BE2C (cell line): ENCODE data around the gene TNN.
A peak's percentile ranks its signal among the peaks of the same experiment; 100 is the strongest.

ENCODE experiments used
- DNase-seq: peaks from one replicate; pipeline ENCODE4 v3.0.0-alpha.2; 2020
- H3K27me3 ChIP-seq: fragments of 250-450 bp; sonication (Bioruptor Pico); 2 replicates; pipeline ENCODE4 v1.5.1; 2020; ENCODE audit warnings: mild to moderate bottlenecking
- H3K36me3 ChIP-seq: fragments of 250-450 bp; sonication (Bioruptor Pico); 2 replicates; pipeline ENCODE4 v1.5.1; 2020; ENCODE audit warnings: mild to moderate bottlenecking
- H3K4me1 ChIP-seq: fragments of 250-450 bp; sonication (Bioruptor Pico); 2 replicates; pipeline ENCODE4 v1.5.1; 2020
- H3K4me3 ChIP-seq: 2 replicates; pipeline ENCODE4 v1.5.1; 2011; ENCODE audit warnings: low read depth, low read length
- H3K9me3 ChIP-seq: fragments of 250-450 bp; sonication (Bioruptor Pico); 2 replicates; pipeline ENCODE4 v1.5.1; 2020
- CTCF ChIP-seq: IDR thresholded peaks from 2 replicates; pipeline ENCODE4 v1.5.1; 2012; ENCODE audit warnings: mild to moderate bottlenecking, low read depth, low read length

Gene TNN

DNA sequence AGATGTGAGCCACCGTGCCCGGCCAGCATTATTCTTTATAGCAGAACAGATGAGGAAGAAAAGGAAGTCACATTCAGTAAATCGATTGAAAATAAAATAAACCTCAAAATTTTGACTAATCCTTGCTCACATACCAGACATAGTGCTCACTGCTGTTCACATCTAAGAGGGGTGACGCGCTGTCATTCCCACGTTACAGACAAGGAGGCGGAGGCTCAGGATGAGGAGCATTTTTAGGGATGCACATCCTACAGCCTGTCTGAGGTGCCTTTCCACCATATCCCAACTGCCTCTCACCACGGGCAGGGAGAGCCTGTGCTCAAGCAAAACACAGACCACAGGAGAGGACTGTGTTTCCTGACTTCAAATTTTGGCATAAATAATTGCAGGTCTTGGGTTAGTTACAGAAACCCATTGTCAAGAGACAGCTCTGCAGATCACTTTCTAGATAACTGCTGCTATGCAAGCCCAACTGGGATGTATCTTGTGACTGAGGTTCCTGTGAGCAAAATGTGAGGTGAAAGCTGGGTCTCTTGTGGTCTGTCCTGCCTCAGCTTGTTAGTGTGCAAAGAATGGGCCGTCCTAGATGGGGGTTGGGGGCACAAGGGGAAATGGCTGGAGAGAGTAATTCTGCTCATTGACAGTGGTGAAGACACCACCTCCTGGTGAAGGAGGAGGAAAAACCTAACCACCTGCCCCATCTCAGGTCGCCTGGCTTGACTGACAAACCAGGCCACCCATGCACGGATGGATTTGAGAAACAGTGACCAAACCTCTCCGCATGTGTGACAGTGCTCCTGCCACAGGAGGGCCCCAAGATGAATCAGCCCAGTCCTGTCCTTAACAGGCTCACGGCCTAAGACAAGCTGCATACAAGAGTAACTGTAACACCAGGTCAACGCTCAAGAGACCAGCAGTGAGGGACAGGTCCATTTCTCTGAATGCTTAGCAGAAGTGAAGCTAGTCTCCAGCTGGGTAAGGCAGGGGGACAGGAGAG is 8.2 kb downstream of the TNN start:
- Histone ChIP-seq H3K4me1 (peaks cover 3% of the 10 kb centered on the region; the same call in 1 of the 2 replicates), H3K9me3 (no peaks in the 10 kb centered on the region), H3K27me3 (no peaks in the 10 kb centered on the region), H3K4me3 (no peak overlapping the region), H3K36me3 (no peaks in the 10 kb centered on the region)
- no peak for TF ChIP-seq CTCF
- peak; percentile 27 for DNase-seq

DNA sequence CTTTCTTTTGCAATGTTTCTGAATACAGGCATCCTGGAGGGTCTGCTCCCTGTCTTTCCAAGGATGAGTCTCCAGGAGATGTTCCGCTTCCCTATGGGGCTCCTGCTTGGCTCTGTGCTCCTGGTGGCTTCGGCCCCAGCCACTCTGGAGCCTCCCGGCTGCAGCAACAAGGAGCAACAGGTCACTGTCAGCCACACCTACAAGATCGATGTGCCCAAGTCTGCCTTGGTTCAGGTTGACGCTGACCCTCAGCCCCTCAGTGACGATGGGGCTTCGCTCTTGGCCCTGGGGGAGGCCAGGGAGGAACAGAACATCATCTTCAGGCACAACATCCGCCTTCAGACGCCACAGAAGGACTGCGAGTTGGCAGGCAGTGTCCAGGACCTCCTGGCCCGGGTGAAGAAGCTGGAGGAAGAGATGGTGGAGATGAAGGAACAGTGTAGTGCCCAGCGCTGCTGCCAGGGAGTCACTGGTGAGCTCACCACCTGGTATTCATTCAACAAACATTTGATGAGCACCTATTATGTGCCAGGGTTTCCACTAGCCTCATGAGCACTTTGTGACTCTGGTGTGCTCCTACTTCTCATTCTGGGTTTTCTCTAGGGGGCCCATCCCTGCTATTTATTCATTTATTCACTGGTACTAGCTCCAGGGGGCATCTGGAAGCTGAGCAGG is 9.9 kb downstream of the TNN start:
- H3K27me3 ChIP-seq: no peaks in the 10 kb centered on the region
- H3K4me3 ChIP-seq: no peak overlapping the region
- no peak for DNase-seq
- H3K4me1 ChIP-seq: no peaks in the 10 kb centered on the region; the same call in 1 of the 2 replicates
- no peaks in the 10 kb centered on the region for H3K9me3 ChIP-seq
- TF ChIP-seq CTCF: no peak
- H3K36me3 ChIP-seq: no peaks in the 10 kb centered on the region

GRCh38 chr1:175078629-175079028 is 11.0 kb downstream of the TNN start:
- Histone ChIP-seq H3K4me3 (no peak overlapping the region), H3K9me3 (no peaks in the 10 kb centered on the region), H3K27me3 (no peaks in the 10 kb centered on the region), H3K36me3 (no peaks in the 10 kb centered on the region), H3K4me1 (no peaks in the 10 kb centered on the region)
- TF ChIP-seq CTCF: no peak
- no peak for DNase-seq

- Histone ChIP-seq H3K4me1 (no peaks in the 10 kb centered on the region), H3K4me3 (no peak overlapping the region), H3K9me3 (no peaks in the 10 kb centered on the region), H3K36me3 (no peaks in the 10 kb centered on the region), H3K27me3 (no peaks in the 10 kb centered on the region)
- TF ChIP-seq CTCF: no peak
- DNase-seq: no peak
These were observed 11.7 kb downstream of the TNN start for GRCh38 chr1:175079338-175079737.

DNA sequence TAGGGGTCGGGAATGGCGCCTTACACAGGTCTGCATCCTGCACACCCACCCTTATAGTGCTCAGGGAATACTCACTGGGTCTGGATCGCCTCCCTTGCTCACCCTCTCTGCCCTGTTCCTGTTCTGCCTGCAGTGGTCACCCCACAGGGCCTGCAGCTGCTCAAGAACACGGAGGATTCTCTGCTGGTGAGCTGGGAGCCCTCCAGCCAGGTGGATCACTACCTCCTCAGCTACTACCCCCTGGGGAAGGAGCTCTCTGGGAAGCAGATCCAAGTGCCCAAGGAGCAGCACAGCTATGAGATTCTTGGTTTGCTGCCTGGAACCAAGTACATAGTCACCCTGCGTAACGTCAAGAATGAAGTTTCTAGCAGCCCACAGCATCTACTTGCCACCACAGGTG is 12.4 kb downstream of the TNN start:
- no peaks in the 10 kb centered on the region for H3K4me1 ChIP-seq
- TF ChIP-seq CTCF: no peak
- H3K36me3 ChIP-seq: no peaks in the 10 kb centered on the region
- H3K27me3 ChIP-seq: no peaks in the 10 kb centered on the region
- DNase-seq: no peak
- H3K9me3 ChIP-seq: no peaks in the 10 kb centered on the region
- no peak overlapping the region for H3K4me3 ChIP-seq
